B cell (primary cell): ENCODE data around the gene ALDH9A1. TPM values are rescaled to one million over a fixed set of nuclear protein-coding genes. Genes with fewer than 3 reads are reported as not detected.

ENCODE experiments used
- ATAC-seq: fragments of 200-7000 bp; cut with Tn5 transposase; one replicate; pipeline ENCODE4 v1.10.0; 2021; ENCODE audit warnings: low read depth, mild to moderate bottlenecking, moderate number of reproducible peaks, moderate library complexity
- CTCF ChIA-PET: fragments of 350-600 bp; sonication (Branson Sonifier 250); formaldehyde crosslinking; loops from one replicate; lab custom pipeline; 2021; ENCODE audit warnings: antibody characterized with exemption, inconsistent platforms; lab: Charles Lee
- POLR2A ChIA-PET: fragments of 350-600 bp; sonication (Branson Sonifier 250); formaldehyde crosslinking; loops from one replicate; lab custom pipeline; 2021; ENCODE audit warnings: antibody characterized with exemption; lab: Charles Lee
- DNase-seq: peaks from one replicate; pipeline ENCODE4 v3.0.0; 2013
- H2AFZ ChIP-seq: 2 replicates; pipeline ENCODE4 v1.6.1; 2012; ENCODE audit warnings: mild to moderate bottlenecking, low read depth, low read length; ENCODE audit not compliant: insufficient read depth, poor library complexity, severe bottlenecking
- H3K27ac ChIP-seq, 2 donors: 1 replicate in 1 of 2; 2 replicates in 1 of 2; pipeline ENCODE4 v1.5.1; 2012 to 2013; ENCODE audit warnings: low read length in 2 of 2, mild to moderate bottlenecking in 2 of 2, moderate library complexity in 1 of 2
- H3K27me3 ChIP-seq, 4 experiments: fragments of 200-600 bp in 1 of 4; sonication (generic) in 1 of 4; replicated peaks in 1 of 4; 1 replicate in 2 of 4; 2 replicates in 2 of 4; pipeline versions ENCODE4 v1.6.1 to v1.7.0; 2013 to 2016; ENCODE audit warnings: low read length in 3 of 4, mild to moderate bottlenecking in 2 of 4, mixed read lengths in 1 of 4, moderate library complexity in 1 of 4; ENCODE audit not compliant: insufficient read depth in 4 of 4, control insufficient read depth in 3 of 4; ENCODE audit errors: control extremely low read depth in 1 of 4
- H3K36me3 ChIP-seq, 2 experiments: replicated peaks in 1 of 2; 1 replicate in 1 of 2; 2 replicates in 1 of 2; pipeline versions ENCODE4 v1.6.1 to v1.7.1; 2013; ENCODE audit warnings: low read length in 1 of 2; ENCODE audit not compliant: insufficient read depth in 2 of 2, control insufficient read depth in 1 of 2; ENCODE audit errors: control extremely low read depth in 1 of 2, extremely low read depth in 1 of 2
- H3K4me1 ChIP-seq, 2 donors: fragments of 200-600 bp in 1 of 2; sonication (generic) in 1 of 2; 1 replicate in 1 of 2; 2 replicates in 1 of 2; pipeline versions ENCODE4 v1.5.1 to v1.6.1; 2013 to 2017; ENCODE audit warnings: low read length in 2 of 2; ENCODE audit not compliant: control insufficient read depth in 2 of 2, insufficient read depth in 2 of 2
- H3K4me2 ChIP-seq: replicated peaks from 2 replicates; pipeline ENCODE3; 2012; ENCODE audit warnings: mild to moderate bottlenecking, low read depth, low read length; ENCODE audit not compliant: poor library complexity, severe bottlenecking
- H3K4me3 ChIP-seq, 5 experiments: fragments of 200-600 bp in 1 of 5; sonication (generic) in 1 of 5; 1 replicate in 3 of 5; 2 replicates in 2 of 5; pipeline versions ENCODE4 v1.5.1 to v1.7.0; 2011 to 2016; ENCODE audit warnings: low read length in 4 of 5, mild to moderate bottlenecking in 4 of 5, low read depth in 2 of 5, control low read depth in 1 of 5, moderate library complexity in 1 of 5; ENCODE audit not compliant: insufficient read depth in 1 of 5; ENCODE audit errors: control extremely low read depth in 1 of 5, extremely low read depth in 1 of 5
- H3K79me2 ChIP-seq: fragments of 200-600 bp; sonication (generic); one replicate; pipeline ENCODE4 v1.6.0; 2016; ENCODE audit warnings: low read length; ENCODE audit not compliant: control insufficient read depth, insufficient read depth
- H3K9ac ChIP-seq: fragments of 200-600 bp; sonication (generic); 2 replicates; pipeline ENCODE4 v1.6.1; 2017; ENCODE audit warnings: mild to moderate bottlenecking, low read length, moderate library complexity
- H3K9me3 ChIP-seq, 3 donors: one replicate each; pipeline versions ENCODE4 v1.6.1 to v1.7.1; 2013; ENCODE audit warnings: low read length in 2 of 3; ENCODE audit not compliant: control insufficient read depth in 2 of 3, insufficient read depth in 1 of 3; ENCODE audit errors: control extremely low read depth in 1 of 3
- H4K20me1 ChIP-seq: 2 replicates; pipeline ENCODE4 v1.6.0; 2012; ENCODE audit warnings: mild to moderate bottlenecking, low read length; ENCODE audit not compliant: insufficient read depth, control insufficient read depth, poor library complexity, severe bottlenecking
- H3K27ac Mint-ChIP-seq: one replicate; pipeline ENCODE4 v1.8.0; 2021; ENCODE audit warnings: mixed read lengths
- H3K27me3 Mint-ChIP-seq: one replicate; pipeline ENCODE4 v1.8.0; 2021; ENCODE audit warnings: mixed read lengths
- H3K4me1 Mint-ChIP-seq: one replicate; pipeline ENCODE4 v1.8.0; 2021; ENCODE audit warnings: mixed read lengths
- H3K4me3 Mint-ChIP-seq: one replicate; pipeline ENCODE4 v1.8.0; 2021; ENCODE audit warnings: mixed read lengths
- H3K9me3 Mint-ChIP-seq: one replicate; pipeline ENCODE4 v1.8.0; 2022; ENCODE audit warnings: mixed read lengths; ENCODE audit not compliant: insufficient read depth
- EZH2 ChIP-seq: IDR thresholded peaks from 2 replicates; pipeline ENCODE4 v1.6.1; 2012; ENCODE audit warnings: borderline replicate concordance, low read depth, mild to moderate bottlenecking, moderate library complexity, low read length; ENCODE audit not compliant: insufficient read depth, poor library complexity, severe bottlenecking
- WGBS: methylation state at CpG from one replicate; pipeline ENCODE4 v1.1.5; 2013; ENCODE audit warnings: missing lambda C conversion rate; ENCODE audit not compliant: insufficient coverage; 5-methylcytosine and 5-hydroxymethylcytosine counted together
- intact Hi-C: fragments of 100-400 bp; cut with micrococcal nuclease; formaldehyde crosslinking; loops from one replicate; pipeline ENCODE4 v1.10.0; 2022
- polyA plus RNA-seq: library from polyadenylated mRNA; depleted of rRNA; stranded (reverse); fragments of >200 nt; gene quantifications from 2 replicates; pipeline ENCODE4 v1.2.3, GENCODE V29; 2012
- total RNA-seq, 2 donors: library from RNA; stranded (reverse); fragments of 120-200 nt in 1 of 2; gene quantifications; 1 replicate in 1 of 2; 2 replicates in 1 of 2; pipeline versions ENCODE4 v1.2.3 to v1.2.4, GENCODE V29; 2013 to 2022
- TF ChIP-seq, protein P1 (sequence below): fragments of 200-600 bp; IDR thresholded peaks from one replicate; pipeline ENCODE4 v1.8.0; 2022; ENCODE audit warnings: antibody characterized with exemption, mild to moderate bottlenecking

The ALDH9A1 gene
- total and polyA plus RNA-seq, 2 donors (not counting 1 experiment from before 2014, with no cell fraction given), result 23.5 to 37.5 TPM

GRCh38 chr1:165630629-165631341, 67.6 kb downstream of the ALDH9A1 start, which contains the start of gene MGST3:
Gene MGST3 (plus strand): TSS chr1:165631234. CDS start chr1:165649848, 18,614 bp downstream.
- ChIA-PET POLR2A (interaction anchor here (0.9 to 2.4 kb wide), 4 partner anchors 56 to 1590 kb away, joined by 3 to 7 read pairs (median 4); partner anchors contain the start of genes ALDH9A1, POU2F1 and TMCO1), CTCF (interaction anchor here (1.0 to 2.1 kb wide), 4 partner anchors 32 to 283 kb away, joined by 3 to 9 read pairs (median 4); no protein-coding TSS in a partner anchor)
- no peaks in the 10 kb centered on the region for H3K9me3 Mint-ChIP-seq
- Histone ChIP-seq H4K20me1 (no peaks in the 10 kb centered on the region), H3K79me2 (peaks cover 19% of the 10 kb centered on the region), H3K4me2 (peak within 1 kb of the TSS; percentile 89), H3K36me3 (no peaks in the 10 kb centered on the region), H3K27me3 (no peaks in the 10 kb centered on the region), H3K9ac (peak within 1 kb of the TSS; percentile 82), H3K4me1 (peaks cover 27 to 31% of the 10 kb centered on the region in 2 donors), H3K9me3 (no peaks in the 10 kb centered on the region), H2AFZ (peak within 1 kb of the TSS; percentile 90), H3K4me3 (peak within 1 kb of the TSS; percentile 74 to 93 (median 84)), H3K27ac (peak within 1 kb of the TSS; percentile 72 to 83)
- no peak for TF ChIP-seq EZH2
- TF ChIP-seq, protein P1, sequence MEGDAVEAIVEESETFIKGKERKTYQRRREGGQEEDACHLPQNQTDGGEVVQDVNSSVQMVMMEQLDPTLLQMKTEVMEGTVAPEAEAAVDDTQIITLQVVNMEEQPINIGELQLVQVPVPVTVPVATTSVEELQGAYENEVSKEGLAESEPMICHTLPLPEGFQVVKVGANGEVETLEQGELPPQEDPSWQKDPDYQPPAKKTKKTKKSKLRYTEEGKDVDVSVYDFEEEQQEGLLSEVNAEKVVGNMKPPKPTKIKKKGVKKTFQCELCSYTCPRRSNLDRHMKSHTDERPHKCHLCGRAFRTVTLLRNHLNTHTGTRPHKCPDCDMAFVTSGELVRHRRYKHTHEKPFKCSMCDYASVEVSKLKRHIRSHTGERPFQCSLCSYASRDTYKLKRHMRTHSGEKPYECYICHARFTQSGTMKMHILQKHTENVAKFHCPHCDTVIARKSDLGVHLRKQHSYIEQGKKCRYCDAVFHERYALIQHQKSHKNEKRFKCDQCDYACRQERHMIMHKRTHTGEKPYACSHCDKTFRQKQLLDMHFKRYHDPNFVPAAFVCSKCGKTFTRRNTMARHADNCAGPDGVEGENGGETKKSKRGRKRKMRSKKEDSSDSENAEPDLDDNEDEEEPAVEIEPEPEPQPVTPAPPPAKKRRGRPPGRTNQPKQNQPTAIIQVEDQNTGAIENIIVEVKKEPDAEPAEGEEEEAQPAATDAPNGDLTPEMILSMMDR, result no peak
- peak; percentile 95 for DNase-seq
- H3K27ac Mint-ChIP-seq, result peak within 1 kb of the TSS; percentile 67
- ATAC-seq, result peak; percentile 94
- no peaks in the 10 kb centered on the region for H3K27me3 Mint-ChIP-seq
- H3K4me1 Mint-ChIP-seq, result peaks cover 31% of the 10 kb centered on the region
- intact Hi-C loops, result loop anchor here (1.0 to 10.0 kb wide), 6 partner anchors 29 to 237 kb away; partner anchors contain the start of genes ALDH9A1, TMCO1 and UCK2
- under 1% methylated on average over 55 of the region's 56 CpGs for WGBS
- H3K4me3 Mint-ChIP-seq, result no peak within 1 kb of the TSS
